NK-92 treated with Interleukin-12 subunit alpha and Interleukin-12 subunit beta, amount 100 ng/mL, for 24 hours (cell line): ENCODE data around the gene ZFPM1.

Source experiments
- DNase-seq: peaks from one replicate; lab custom pipeline; 2025; lab: John Stamatoyannopoulos, UW

ZFPM1 gene

GRCh38 chr16:88540346-88540977 lies 87.4 kb downstream of the ZFPM1 start:
- DNase-seq: no peak

- DNase-seq: no peak
Measured at GRCh38 chr16:88541831-88542616, 88.9 kb downstream of the ZFPM1 start.

- no peak for DNase-seq
Measured at GRCh38 chr16:88543230-88543813, 90.2 kb downstream of the ZFPM1 start.

- no peak for DNase-seq
Measured at GRCh38 chr16:88545781-88546180, 92.7 kb downstream of the ZFPM1 start.

GRCh38 chr16:88548131-88548874 lies 95.2 kb downstream of the ZFPM1 start:
- no peak for DNase-seq

- DNase-seq: no peak
Measured at GRCh38 chr16:88548985-88549384, 95.9 kb downstream of the ZFPM1 start.

GRCh38 chr16:88549671-88550245 lies 96.7 kb downstream of the ZFPM1 start:
- no peak for DNase-seq

- no peak for DNase-seq
Measured at GRCh38 chr16:88550246-88550661, 97.2 kb downstream of the ZFPM1 start.

- DNase-seq: no peak
Measured at GRCh38 chr16:88552166-88552565, 99.1 kb downstream of the ZFPM1 start.

GRCh38 chr16:88552815-88553214 lies 99.7 kb downstream of the ZFPM1 start:
- DNase-seq: no peak

- DNase-seq: no peak
Measured at GRCh38 chr16:88553739-88554138, 100.7 kb downstream of the ZFPM1 start.

GRCh38 chr16:88554711-88555264 lies 101.7 kb downstream of the ZFPM1 start:
- DNase-seq: no peak

- no peak for DNase-seq
Measured at GRCh38 chr16:88556294-88556988, 103.4 kb downstream of the ZFPM1 start.

- no peak for DNase-seq
Measured at GRCh38 chr16:88558457-88559442, 105.7 kb downstream of the ZFPM1 start.

- no peak for DNase-seq
Measured at GRCh38 chr16:88560714-88561484, 107.8 kb downstream of the ZFPM1 start.

GRCh38 chr16:88561485-88562359 lies 108.6 kb downstream of the ZFPM1 start:
- no peak for DNase-seq

- no peak for DNase-seq
Measured at GRCh38 chr16:88566158-88566557, 113.1 kb downstream of the ZFPM1 start.
